Gastroesophageal sphincter (tissue), 4 donors: Measurements from ENCODE around the gene MYMX. TPM values are rescaled to one million over a fixed set of nuclear protein-coding genes. Genes with fewer than 3 reads are reported as not detected.
"Not testable (repeated sequence)": the region's sequence is repeated elsewhere in the genome, so short reads cannot be mapped to it uniquely, and the experiment has no call there.

Source experiments
- ATAC-seq: fragments of 150-250 bp; one replicate; pipeline ENCODE4 v1.9.1; 2016; ENCODE audit warnings: mild to moderate bottlenecking, moderate library complexity
- H3K27ac ChIP-seq, 4 donors: fragments of 200-600 bp; sonication (generic) in 3 of 4; 1 replicate in 3 of 4; 2 replicates in 1 of 4; pipeline ENCODE4 v1.5.1; 2016 to 2019
- H3K27me3 ChIP-seq: fragments of 200-600 bp; sonication (generic); one replicate; pipeline ENCODE4 v1.5.1; 2019
- H3K36me3 ChIP-seq, 2 donors: fragments of 200-600 bp; sonication (generic); one replicate each; pipeline ENCODE4 v1.5.1; 2019; ENCODE audit warnings: control low read depth in 1 of 2
- H3K4me1 ChIP-seq, 3 donors: fragments of 200-600 bp; sonication (generic); 1 replicate in 2 of 3; 2 replicates in 1 of 3; pipeline ENCODE4 v1.5.1; 2016 to 2019; ENCODE audit warnings: control low read depth in 2 of 3
- H3K4me3 ChIP-seq, 2 donors: fragments of 200-600 bp; sonication (generic); one replicate each; pipeline ENCODE4 v1.5.1; 2019; ENCODE audit warnings: mild to moderate bottlenecking in 1 of 2, moderate library complexity in 1 of 2
- H3K9me3 ChIP-seq, 3 donors: fragments of 200-600 bp; sonication (generic); one replicate each; pipeline ENCODE4 v1.5.1; 2017 to 2019; ENCODE audit warnings: control low read depth in 2 of 3
- CTCF ChIP-seq, 4 experiments: fragments of 200-600 bp in 2 of 4; fragments of 450-650 bp in 2 of 4; sonication (generic) in 1 of 4; IDR thresholded peaks; one replicate each; pipeline ENCODE4 v1.5.1; 2017 to 2019; ENCODE audit warnings: antibody characterized with exemption in 4 of 4, mild to moderate bottlenecking in 2 of 4, moderate library complexity in 2 of 4
- EP300 ChIP-seq: sonication (generic); formaldehyde crosslinking; IDR thresholded peaks from one replicate; pipeline ENCODE4 v1.6.1; 2017; ENCODE audit warnings: antibody characterized with exemption, mild to moderate bottlenecking
- POLR2A ChIP-seq, 2 donors: fragments of 450-650 bp; IDR thresholded peaks; one replicate each; pipeline ENCODE4 v1.6.1; 2017; ENCODE audit warnings: antibody characterized with exemption in 2 of 2, mild to moderate bottlenecking in 2 of 2, moderate library complexity in 1 of 2
- POLR2AphosphoS5 ChIP-seq: sonication (generic); formaldehyde crosslinking; IDR thresholded peaks from one replicate; pipeline ENCODE4 v1.6.1; 2017; ENCODE audit warnings: antibody characterized with exemption
- WGBS, 2 donors: methylation state at CpG; one replicate each; pipeline ENCODE4 v1.1.5; 2018; ENCODE audit warnings: low coverage in 1 of 2; 5-methylcytosine and 5-hydroxymethylcytosine counted together
- total RNA-seq, 4 donors: library from RNA; depleted of rRNA; stranded (reverse); fragments of >200 nt; gene quantifications; one replicate each; pipeline ENCODE4 v1.1.0, GENCODE V29; 2016

MYMX gene
- total RNA-seq, 4 donors from 2014 or later, result 1.4 TPM; not detected in 3

- Histone ChIP-seq H3K9me3 (no peaks in the 10 kb centered on the region), H3K4me1 (peaks cover 0 to 97% (median 69%) of the 10 kb centered on the region in 3 donors), H3K27me3 (no peaks in the 10 kb centered on the region), H3K4me3 (peak overlapping the region in 1 of 2 donors; percentile 86), H3K36me3 (peaks cover 0 to 40% of the 10 kb centered on the region in 2 donors), H3K27ac (peak overlapping the region; percentile 54 to 99 (median 98))
- ATAC-seq, result no peak
- no peak for TF ChIP-seq EP300
- TF ChIP-seq POLR2AphosphoS5, result no peak
- no peak for TF ChIP-seq POLR2A (IDR thresholded peaks at IDR 0.05)
- TF ChIP-seq CTCF (IDR thresholded peaks at IDR 0.05), result no peak
- 46 to 52% methylated on average over 5 of the region's 6 CpGs for WGBS, 2 donors
Measured at GRCh38 chr6:44228031-44228430, 11.3 kb downstream of the MYMX start.

- Histone ChIP-seq H3K27ac (peak overlapping the region; percentile 12 to 99 (median 98)), H3K9me3 (no peaks in the 10 kb centered on the region), H3K4me3 (peak overlapping the region in 1 of 2 donors; percentile 86), H3K27me3 (no peaks in the 10 kb centered on the region), H3K36me3 (peaks cover 0 to 44% of the 10 kb centered on the region in 2 donors), H3K4me1 (peaks cover 0 to 99% (median 73%) of the 10 kb centered on the region in 3 donors)
- no CpG with 5 or more reads among the region's 7 CpGs for WGBS, 2 donors
- TF ChIP-seq POLR2A (IDR thresholded peaks at IDR 0.05) (no peak), CTCF (IDR thresholded peaks at IDR 0.05) (no peak), POLR2AphosphoS5 (no peak), EP300 (no peak)
- ATAC-seq, result no peak
Measured at GRCh38 chr6:44228433-44228832, 11.7 kb downstream of the MYMX start.

- Histone ChIP-seq H3K27me3 (no peaks in the 10 kb centered on the region), H3K9me3 (no peaks in the 10 kb centered on the region), H3K27ac (peak overlapping the region; percentile 12 to 99 (median 98)), H3K4me3 (no peak overlapping the region), H3K4me1 (peaks cover 0 to 100% (median 77%) of the 10 kb centered on the region in 3 donors), H3K36me3 (peaks cover 0 to 44% of the 10 kb centered on the region in 2 donors)
- WGBS, 2 donors, result 38 to 40% methylated on average over 2 to 5 of the region's 5 CpGs
- no peak for ATAC-seq
- TF ChIP-seq POLR2AphosphoS5, result no peak
- no peak for TF ChIP-seq POLR2A (IDR thresholded peaks at IDR 0.05)
Measured at GRCh38 chr6:44228836-44229235, 12.1 kb downstream of the MYMX start.

- ATAC-seq, result no peak
- TF ChIP-seq EP300, result no peak
- no peak for TF ChIP-seq CTCF (IDR thresholded peaks at IDR 0.05)
- H3K4me3 ChIP-seq, result no peak overlapping the region
- WGBS, 2 donors, result 69 to 78% methylated on average over 4 to 6 of the region's 11 CpGs
- H3K4me1 ChIP-seq, result peaks cover 2 to 100% (median 81%) of the 10 kb centered on the region in 3 donors
- H3K27ac ChIP-seq, result peak overlapping the region; percentile 47 to 99 (median 98)
- peaks cover 0 to 44% of the 10 kb centered on the region in 2 donors for H3K36me3 ChIP-seq
- no peaks in the 10 kb centered on the region for H3K27me3 ChIP-seq
- no peaks in the 10 kb centered on the region for H3K9me3 ChIP-seq
Measured at GRCh38 chr6:44229376-44230033, 12.8 kb downstream of the MYMX start.

- TF ChIP-seq POLR2AphosphoS5 (no peak), POLR2A (IDR thresholded peaks at IDR 0.05) (no peak), EP300 (no peak), CTCF (IDR thresholded peaks at IDR 0.05) (no peak)
- WGBS, 2 donors, result 71% methylated on average over 1 of the region's 10 CpGs; no CpG with 5 or more reads in 1 of the 2 donors
- Histone ChIP-seq H3K4me3 (no peak overlapping the region), H3K4me1 (peaks cover 9 to 100% (median 81%) of the 10 kb centered on the region in 3 donors), H3K27me3 (no peaks in the 10 kb centered on the region), H3K9me3 (no peaks in the 10 kb centered on the region), H3K36me3 (peaks cover 0 to 44% of the 10 kb centered on the region in 2 donors), H3K27ac (peak overlapping the region; percentile 47 to 99 (median 98))
- ATAC-seq, result no peak
Measured at GRCh38 chr6:44230034-44230675, 13.4 kb downstream of the MYMX start.

- 31 to 48% methylated on average over 3 to 7 of the region's 9 CpGs for WGBS, 2 donors
- Histone ChIP-seq H3K36me3 (peaks cover 0 to 44% of the 10 kb centered on the region in 2 donors), H3K27ac (peak overlapping the region; percentile 73 to 99 (median 98)), H3K4me1 (peaks cover 13 to 100% (median 76%) of the 10 kb centered on the region in 3 donors)
- H3K9me3 ChIP-seq, ATAC-seq, H3K4me3 ChIP-seq, H3K27me3 ChIP-seq: not testable (repeated sequence)
Measured at GRCh38 chr6:44231426-44231825, 14.7 kb downstream of the MYMX start.
